ENCODE measurements around the gene MYO1H.
"Not testable (repeated sequence)": the region's sequence is repeated elsewhere in the genome, so short reads cannot be mapped to it uniquely, and the experiment has no call there.

GRCh38 chr12:109406147-109406546 lies 58.4 kb downstream of the MYO1H start:
- TF ChIP-seq CTCF, POLR2A, POLR2AphosphoS5 (IDR thresholded peaks at IDR 0.05): not testable (repeated sequence)
